Measurements from ENCODE around the gene SNX30.

DNA sequence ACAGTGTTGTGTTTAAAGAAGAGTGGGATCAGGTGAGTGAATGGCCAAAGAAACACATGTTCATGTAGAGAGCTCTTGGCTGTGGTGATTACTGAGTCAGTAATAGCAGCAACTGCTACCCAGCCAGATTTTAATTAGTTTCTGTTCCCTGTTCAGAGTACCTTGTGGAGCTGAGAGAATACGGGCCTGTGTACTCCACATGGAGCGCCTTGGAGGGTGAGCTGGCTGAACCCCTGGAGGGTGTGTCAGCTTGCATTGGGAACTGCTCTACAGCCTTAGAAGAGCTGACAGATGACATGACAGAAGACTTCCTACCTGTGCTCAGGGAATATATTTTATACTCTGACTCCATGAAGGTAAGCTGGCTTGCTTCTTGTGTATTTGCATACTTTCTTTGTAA is 87.8 kb downstream of the SNX30 start:
- TF ChIP-seq CTCF (conservative IDR thresholded peaks at IDR 0.05) (no peak), ZFX (IDR thresholded peaks at IDR 0.05) (no peak)

Measured in C4-2B (cell line).